ENCODE data around the gene POMT1. TPM values are rescaled to one million over a fixed set of nuclear protein-coding genes. Genes with fewer than 3 reads are reported as not detected.

The POMT1 gene
- total and polyA plus RNA-seq, 2 experiments from 2014 or later, result 35.3 to 44.8 TPM

DNA sequence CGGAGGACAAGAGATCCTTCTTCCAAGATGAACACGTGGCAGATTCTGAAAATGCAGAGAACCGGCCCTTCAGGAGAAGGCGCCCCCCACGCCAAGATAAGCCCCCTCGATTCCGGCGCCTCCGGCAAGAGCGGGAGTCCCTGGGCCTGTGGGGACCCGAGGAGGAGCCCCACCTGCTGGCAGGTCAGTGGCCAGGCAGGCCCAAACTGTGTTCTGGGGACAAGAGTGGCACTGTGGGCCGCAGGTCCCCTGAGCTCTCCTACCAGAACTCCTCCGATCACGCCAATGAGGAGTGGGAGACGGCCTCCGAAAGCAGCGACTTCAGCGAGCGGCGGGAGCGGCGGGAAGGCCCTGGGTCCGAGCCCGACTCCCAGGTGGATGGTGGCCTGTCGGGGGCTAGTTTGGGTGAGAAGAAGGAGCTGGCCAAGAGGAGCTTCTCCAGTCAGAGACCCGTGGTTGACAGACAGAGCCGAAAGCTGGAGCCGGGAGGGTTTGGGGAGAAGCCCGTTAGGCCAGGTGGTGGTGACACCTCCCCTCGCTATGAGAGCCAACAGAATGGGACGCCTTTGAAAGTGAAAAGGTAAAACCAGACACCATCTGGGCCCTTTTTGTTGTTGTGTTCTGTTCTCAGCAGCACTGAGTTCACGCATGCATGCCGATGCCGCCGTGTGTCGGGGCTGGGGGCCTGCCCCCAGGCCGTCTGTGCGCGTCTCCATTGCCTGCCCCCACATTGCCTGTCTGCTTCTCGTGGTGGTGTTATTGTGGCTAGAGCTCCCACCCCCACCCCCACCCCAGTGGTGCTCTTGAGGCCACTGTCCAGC lies 26.6 kb upstream of the POMT1 start:
- peaks cover 5% of the 10 kb centered on the region for H3K36me3 ChIP-seq (replicated peaks; ENCODE audit: insufficient read depth, low read depth)
- WGBS (ENCODE audit: low lambda C conversion rate, missing lambda C conversion rate), result 95% methylated on average over 40 of the region's 40 CpGs
- no peaks in the 10 kb centered on the region for H3K9me2 ChIP-seq (replicated peaks; ENCODE audit: insufficient read depth)
- peaks cover 45% of the 10 kb centered on the region for H3K79me2 ChIP-seq
- H4K20me1 ChIP-seq (ENCODE audit: insufficient read depth, poor library complexity, severe bottlenecking), result peaks cover 25% of the 10 kb centered on the region
- no peak overlapping the region for H3K4me2 ChIP-seq
- no peak overlapping the region for H2AFZ ChIP-seq
- H3K27ac ChIP-seq, result no peak overlapping the region
- no peak overlapping the region for H3K4me3 ChIP-seq
- DNase-seq (ENCODE audit: low spot score), result no peak
- H3K4me1 ChIP-seq (ENCODE audit: insufficient read depth), result no peaks in the 10 kb centered on the region
- TF ChIP-seq, protein P1, sequence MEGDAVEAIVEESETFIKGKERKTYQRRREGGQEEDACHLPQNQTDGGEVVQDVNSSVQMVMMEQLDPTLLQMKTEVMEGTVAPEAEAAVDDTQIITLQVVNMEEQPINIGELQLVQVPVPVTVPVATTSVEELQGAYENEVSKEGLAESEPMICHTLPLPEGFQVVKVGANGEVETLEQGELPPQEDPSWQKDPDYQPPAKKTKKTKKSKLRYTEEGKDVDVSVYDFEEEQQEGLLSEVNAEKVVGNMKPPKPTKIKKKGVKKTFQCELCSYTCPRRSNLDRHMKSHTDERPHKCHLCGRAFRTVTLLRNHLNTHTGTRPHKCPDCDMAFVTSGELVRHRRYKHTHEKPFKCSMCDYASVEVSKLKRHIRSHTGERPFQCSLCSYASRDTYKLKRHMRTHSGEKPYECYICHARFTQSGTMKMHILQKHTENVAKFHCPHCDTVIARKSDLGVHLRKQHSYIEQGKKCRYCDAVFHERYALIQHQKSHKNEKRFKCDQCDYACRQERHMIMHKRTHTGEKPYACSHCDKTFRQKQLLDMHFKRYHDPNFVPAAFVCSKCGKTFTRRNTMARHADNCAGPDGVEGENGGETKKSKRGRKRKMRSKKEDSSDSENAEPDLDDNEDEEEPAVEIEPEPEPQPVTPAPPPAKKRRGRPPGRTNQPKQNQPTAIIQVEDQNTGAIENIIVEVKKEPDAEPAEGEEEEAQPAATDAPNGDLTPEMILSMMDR (IDR thresholded peaks at IDR 0.05; ENCODE audit: poor library complexity), result peak; percentile 36
- TF ChIP-seq EZH2phosphoT487 (IDR thresholded peaks at IDR 0.05; ENCODE audit: low read depth, severe bottlenecking, unreplicated experiment), result no peak
- no peak for TF ChIP-seq EZH2 (IDR thresholded peaks at IDR 0.05; ENCODE audit: borderline replicate concordance)
- H3K9me3 ChIP-seq (ENCODE audit: low read depth), result no peaks in the 10 kb centered on the region
- no peaks in the 10 kb centered on the region for H3K27me3 ChIP-seq

DNA sequence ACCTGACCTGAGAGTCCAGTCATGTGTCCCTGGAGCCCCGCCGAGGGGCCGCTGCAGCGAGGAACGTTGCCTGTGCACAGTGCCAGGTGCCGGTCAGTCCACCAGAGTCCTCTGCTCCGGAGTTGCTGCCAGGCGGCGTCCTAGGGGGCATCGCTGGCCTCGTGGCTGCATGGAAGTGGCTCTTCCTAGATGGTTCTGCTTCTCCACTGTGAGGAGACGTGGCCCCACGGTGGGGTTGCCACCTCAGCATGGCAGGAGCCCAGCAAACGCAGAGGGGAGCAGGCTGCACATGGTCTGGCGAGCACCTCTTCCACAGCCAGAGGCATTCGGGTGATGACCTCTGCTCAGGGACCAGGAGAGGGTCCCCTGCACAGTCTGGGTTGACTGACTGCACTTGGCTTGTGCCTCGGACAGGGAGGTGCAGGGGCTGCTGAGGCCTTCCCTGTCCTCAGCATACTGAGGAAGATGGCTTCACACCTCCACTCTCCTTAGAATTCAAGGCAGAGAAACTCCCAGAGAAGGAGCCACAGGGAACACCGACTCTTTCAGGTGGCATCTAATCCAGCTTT lies 25.9 kb upstream of the POMT1 start:
- Histone ChIP-seq H3K79me2 (peaks cover 42% of the 10 kb centered on the region), H3K4me1 (ENCODE audit: insufficient read depth) (no peaks in the 10 kb centered on the region), H3K27me3 (no peaks in the 10 kb centered on the region), H3K36me3 (replicated peaks; ENCODE audit: insufficient read depth, low read depth) (peaks cover 5% of the 10 kb centered on the region), H2AFZ (no peak overlapping the region), H3K9me3 (ENCODE audit: low read depth) (no peaks in the 10 kb centered on the region), H4K20me1 (ENCODE audit: insufficient read depth, poor library complexity, severe bottlenecking) (peaks cover 18% of the 10 kb centered on the region), H3K4me3 (no peak overlapping the region), H3K27ac (no peak overlapping the region), H3K4me2 (no peak overlapping the region), H3K9me2 (replicated peaks; ENCODE audit: insufficient read depth) (no peaks in the 10 kb centered on the region)
- TF ChIP-seq EZH2 (IDR thresholded peaks at IDR 0.05; ENCODE audit: borderline replicate concordance) (no peak), EZH2phosphoT487 (IDR thresholded peaks at IDR 0.05; ENCODE audit: low read depth, severe bottlenecking, unreplicated experiment) (no peak)
- TF ChIP-seq, protein P1 (IDR thresholded peaks at IDR 0.05; ENCODE audit: poor library complexity), result no peak
- WGBS (ENCODE audit: low lambda C conversion rate, missing lambda C conversion rate), result 95% methylated on average over 13 of the region's 18 CpGs
- DNase-seq (ENCODE audit: low spot score), result no peak

DNA sequence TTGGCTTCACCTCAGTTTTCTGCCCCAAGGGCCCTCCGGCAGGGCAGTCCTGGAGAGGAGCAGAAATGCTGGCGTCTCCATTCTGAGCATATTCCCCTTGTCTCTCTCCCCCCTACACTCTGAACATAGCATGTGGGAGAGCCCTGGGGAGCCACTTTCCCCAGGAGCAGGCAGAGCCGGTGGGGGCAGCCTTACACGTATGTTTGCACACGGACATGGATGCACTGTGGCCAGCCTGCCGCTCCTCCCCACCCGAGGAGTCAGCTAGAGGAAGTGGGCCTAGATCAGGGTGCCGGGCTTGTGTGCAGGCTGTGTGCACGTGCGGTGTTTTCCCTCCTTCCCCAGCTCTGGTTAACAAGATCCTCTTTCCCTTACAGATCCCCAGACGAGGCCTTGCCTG lies 25.4 kb upstream of the POMT1 start:
- Histone ChIP-seq H3K27me3 (no peaks in the 10 kb centered on the region), H3K4me1 (ENCODE audit: insufficient read depth) (no peaks in the 10 kb centered on the region), H4K20me1 (ENCODE audit: insufficient read depth, poor library complexity, severe bottlenecking) (peaks cover 16% of the 10 kb centered on the region), H3K27ac (no peak overlapping the region), H3K79me2 (peaks cover 40% of the 10 kb centered on the region), H3K4me2 (no peak overlapping the region), H3K4me3 (no peak overlapping the region), H3K36me3 (replicated peaks; ENCODE audit: insufficient read depth, low read depth) (peaks cover 5% of the 10 kb centered on the region), H2AFZ (no peak overlapping the region), H3K9me3 (ENCODE audit: low read depth) (no peaks in the 10 kb centered on the region), H3K9me2 (replicated peaks; ENCODE audit: insufficient read depth) (no peaks in the 10 kb centered on the region)
- DNase-seq (ENCODE audit: low spot score), result no peak
- 92% methylated on average over 11 of the region's 11 CpGs for WGBS (ENCODE audit: low lambda C conversion rate, missing lambda C conversion rate)
- TF ChIP-seq EZH2 (IDR thresholded peaks at IDR 0.05; ENCODE audit: borderline replicate concordance) (no peak), EZH2phosphoT487 (IDR thresholded peaks at IDR 0.05; ENCODE audit: low read depth, severe bottlenecking, unreplicated experiment) (no peak)
- TF ChIP-seq, protein P1 (IDR thresholded peaks at IDR 0.05; ENCODE audit: poor library complexity), result no peak
